Measurements from ENCODE around the gene GIT1.

The GIT1 gene, protein sequence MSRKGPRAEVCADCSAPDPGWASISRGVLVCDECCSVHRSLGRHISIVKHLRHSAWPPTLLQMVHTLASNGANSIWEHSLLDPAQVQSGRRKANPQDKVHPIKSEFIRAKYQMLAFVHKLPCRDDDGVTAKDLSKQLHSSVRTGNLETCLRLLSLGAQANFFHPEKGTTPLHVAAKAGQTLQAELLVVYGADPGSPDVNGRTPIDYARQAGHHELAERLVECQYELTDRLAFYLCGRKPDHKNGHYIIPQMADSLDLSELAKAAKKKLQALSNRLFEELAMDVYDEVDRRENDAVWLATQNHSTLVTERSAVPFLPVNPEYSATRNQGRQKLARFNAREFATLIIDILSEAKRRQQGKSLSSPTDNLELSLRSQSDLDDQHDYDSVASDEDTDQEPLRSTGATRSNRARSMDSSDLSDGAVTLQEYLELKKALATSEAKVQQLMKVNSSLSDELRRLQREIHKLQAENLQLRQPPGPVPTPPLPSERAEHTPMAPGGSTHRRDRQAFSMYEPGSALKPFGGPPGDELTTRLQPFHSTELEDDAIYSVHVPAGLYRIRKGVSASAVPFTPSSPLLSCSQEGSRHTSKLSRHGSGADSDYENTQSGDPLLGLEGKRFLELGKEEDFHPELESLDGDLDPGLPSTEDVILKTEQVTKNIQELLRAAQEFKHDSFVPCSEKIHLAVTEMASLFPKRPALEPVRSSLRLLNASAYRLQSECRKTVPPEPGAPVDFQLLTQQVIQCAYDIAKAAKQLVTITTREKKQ

DNA sequence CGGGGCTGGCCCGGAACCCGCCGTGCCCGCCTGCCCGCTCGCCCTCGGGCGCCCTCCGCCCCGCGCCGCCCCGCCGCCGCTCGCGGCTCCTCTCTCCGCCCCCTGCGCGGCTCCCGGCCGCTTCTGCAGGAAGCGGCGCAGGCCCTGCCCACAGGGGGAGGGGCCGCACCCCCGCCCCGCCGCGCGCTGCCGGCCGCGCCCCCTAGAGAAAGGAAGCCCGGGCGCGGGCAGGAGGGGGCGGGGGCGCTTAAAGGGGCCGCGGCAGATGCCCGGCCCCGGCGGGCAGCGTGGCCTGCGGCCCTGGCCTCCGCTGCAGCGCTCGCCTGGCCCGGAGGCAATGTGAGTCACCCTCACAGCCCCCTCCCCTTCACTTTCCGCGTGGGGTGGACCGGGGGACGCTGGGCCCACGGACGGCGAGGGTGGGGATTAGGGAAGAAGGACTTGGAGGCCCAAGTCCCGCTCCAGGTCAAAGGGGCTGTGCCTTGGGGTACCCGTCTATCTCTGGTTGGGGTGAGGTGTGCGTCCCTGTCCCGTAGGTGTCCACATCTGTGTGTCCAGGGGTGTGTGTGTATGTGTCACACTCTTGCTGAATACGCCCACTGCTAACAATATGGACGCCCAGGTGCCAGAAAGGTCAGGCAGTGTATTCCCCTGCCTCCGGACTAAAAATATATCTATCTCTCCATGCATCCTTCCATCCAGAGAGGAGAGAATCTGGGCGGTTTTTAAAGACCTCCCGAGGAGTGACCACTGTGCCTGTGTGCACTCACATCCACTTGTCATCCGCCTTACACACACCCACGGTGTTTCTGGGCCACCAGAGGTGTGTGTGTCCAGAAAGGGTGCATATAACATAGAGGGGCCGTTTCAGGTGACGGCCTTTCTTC, at the start of gene GIT1:
TSS of gene GIT1 (minus strand) at position 125 of the 887 bp plus-strand sequence. CDS start 270 bp downstream, outside the sequence.
- Histone ChIP-seq H3K4me3 (peak within 1 kb of the TSS; percentile 50 to 80 (median 73)), H3K27ac (peak within 1 kb of the TSS; percentile 56 to 96 (median 87))

DNA sequence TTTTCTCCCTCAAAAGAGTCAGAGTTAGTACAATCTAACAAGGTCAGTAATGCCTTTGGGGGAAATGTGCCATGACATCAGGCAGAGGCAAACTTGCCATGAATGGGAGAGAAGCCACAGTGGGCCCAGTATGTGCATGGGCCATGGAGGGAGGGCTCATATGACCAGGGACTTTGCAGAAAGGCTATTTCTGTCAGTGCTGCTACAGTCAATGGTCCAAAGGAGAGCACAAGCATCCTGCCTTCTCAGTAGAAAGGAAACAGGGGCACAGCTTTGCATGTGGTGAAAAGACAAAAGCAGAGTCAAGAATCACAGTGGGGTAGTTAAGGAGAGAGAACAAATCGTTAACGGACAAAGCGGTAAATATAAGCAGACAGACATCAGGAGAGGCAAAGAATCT, 44.4 kb upstream of the GIT1 start:
- no peak overlapping the region for H3K27ac ChIP-seq
- no peak overlapping the region for H3K4me3 ChIP-seq

DNA sequence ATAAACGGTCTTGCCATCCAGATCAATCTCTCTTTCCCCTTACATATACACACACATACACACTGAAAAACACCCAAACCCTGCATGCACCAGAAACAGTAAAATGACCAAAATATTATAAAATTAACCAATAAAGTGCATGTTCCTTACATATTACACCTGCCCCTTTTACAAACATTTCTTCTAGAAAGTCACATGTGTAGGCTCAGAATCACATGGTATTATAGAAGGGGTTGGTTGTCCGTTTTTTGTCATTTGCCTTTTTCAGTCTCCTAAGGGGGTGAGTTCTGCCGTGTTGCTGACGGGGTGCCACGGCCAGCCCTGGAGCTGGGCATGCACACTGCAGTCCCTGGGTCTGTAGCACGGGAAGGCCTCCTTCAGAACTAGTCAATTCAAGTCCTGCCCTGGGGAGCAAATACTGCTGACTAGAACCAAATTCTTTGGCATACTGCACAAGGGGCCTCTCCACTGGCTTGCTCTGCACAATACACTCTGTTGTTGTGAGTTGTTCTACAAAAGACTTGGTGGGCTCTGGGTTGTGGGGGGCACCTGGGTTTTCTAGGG, 41.3 kb upstream of the GIT1 start:
- no peak overlapping the region for H3K4me3 ChIP-seq
- H3K27ac ChIP-seq, result no peak overlapping the region

DNA sequence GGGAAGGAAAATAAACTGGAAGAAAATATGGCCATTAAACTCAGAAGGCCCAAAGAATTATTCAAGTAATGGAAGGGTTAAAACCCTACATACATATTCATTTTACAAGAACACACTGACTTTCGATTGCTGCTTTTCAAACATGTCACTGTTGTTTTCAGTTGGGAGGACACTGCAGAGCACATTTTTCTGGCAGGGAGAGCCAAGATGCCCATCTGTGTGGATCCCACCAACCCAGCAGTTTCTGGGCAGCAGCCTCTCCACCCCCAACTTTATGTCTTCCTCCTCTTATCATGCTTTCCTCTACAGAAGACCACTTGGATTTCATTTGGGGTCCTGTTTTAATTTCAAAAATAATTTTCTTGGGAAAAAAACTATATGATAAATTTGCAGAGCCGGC, 40.4 kb upstream of the GIT1 start:
- H3K27ac ChIP-seq, result no peak overlapping the region

DNA sequence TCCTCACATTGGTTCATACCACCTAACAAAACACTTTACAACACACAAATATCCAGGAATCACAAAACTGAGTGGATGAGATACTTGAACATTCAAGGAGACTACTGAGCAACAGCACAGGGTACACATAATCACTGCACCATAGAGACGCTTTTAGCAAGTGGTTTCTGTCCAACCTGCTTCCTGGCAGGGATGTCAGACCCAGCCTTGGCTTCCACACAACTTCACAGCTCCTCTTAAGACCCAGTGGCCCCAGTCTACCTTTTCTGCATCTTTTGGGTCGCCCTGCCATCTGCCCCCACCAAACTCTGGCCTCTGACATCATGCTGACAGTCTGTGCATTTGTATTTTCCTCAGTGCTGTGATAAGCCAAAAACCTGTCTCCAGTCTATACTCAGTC, 39.2 kb upstream of the GIT1 start:
- H3K4me3 ChIP-seq, result no peak overlapping the region

More for the DNA sequence above, 40.4 kb upstream of the GIT1 start:
- no peak overlapping the region for H3K4me3 ChIP-seq

DNA sequence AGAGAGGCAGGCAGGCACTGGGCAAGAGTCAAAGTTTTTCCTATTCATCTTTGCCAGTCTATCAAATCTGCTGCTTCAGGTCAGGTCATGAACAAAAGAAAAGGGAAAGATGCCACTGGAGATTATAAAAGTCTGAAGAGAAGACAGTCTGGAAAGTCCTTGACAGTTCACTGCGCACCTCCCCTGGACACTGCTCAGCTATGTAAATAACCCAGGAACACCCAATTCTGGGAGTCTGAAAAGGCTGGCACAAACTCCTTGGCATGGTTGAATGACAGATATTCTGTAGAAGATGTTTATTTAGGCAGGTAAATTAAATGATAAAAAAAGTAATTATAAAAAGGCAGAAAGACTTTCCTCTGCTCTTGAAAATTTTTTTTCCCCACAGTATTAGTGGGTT, 38.5 kb upstream of the GIT1 start:
- H3K4me3 ChIP-seq, result no peak overlapping the region
- no peak overlapping the region for H3K27ac ChIP-seq

More for the DNA sequence above, 39.2 kb upstream of the GIT1 start:
- no peak overlapping the region for H3K27ac ChIP-seq

DNA sequence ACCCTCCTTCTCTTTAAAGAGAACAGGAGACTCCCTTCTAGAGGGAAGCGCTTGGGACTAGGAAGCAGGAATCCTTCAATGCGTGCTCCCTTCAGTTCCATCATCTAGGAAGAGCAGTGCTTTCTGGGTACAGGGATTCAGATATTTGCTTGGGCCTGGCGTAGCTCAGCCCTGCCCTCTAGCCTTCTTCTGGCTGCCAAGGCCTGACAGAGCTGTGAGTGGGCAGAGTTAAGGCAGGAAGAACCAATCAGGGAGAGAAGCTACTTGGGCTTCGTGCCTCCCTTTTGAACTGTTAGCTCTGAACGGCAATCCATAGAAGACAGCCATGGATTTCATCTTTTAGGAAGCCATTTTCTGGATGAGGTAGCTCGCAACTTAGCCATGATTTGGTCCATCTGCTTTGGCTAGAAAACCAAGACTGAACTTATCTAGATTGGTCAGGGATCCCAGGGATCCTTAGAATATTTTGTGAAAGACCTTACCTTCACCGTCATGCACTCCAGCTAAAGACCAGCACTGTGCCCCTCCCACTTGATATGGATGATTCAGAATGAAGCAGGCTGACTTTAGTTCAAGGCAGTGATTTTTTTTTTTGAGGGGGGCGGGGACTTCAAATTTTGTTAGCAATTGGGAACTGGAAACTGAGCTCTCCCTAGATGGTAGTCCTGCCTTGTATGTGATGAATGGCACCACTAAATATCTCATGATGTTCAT, 35.7 kb upstream of the GIT1 start:
- Histone ChIP-seq H3K27ac (peak overlapping the region in 3 of 21 experiments; percentile 8 to 49 (median 31)), H3K4me3 (no peak overlapping the region)

DNA sequence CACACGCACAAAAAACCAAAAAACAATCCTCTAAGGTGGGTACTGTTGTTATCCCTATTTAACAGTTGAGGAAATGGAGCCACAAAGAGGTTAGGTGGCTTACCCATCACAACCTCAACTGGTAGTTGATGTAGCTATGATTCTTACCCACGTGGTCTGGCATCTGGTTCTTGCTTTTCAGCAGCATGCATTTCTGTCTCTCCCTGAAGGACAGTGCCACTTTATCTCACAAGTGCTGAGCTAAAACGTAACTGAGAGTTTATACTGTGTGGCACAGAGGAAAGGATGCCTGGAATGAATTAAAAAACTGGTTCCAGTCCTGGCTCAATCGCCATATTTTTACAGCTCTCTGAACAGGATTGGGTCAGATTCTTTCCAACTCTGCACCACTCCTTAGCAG, 35.1 kb upstream of the GIT1 start:
- no peak overlapping the region for H3K4me3 ChIP-seq
- peak overlapping the region in 3 of 21 experiments; percentile 8 to 49 (median 31) for H3K27ac ChIP-seq

DNA sequence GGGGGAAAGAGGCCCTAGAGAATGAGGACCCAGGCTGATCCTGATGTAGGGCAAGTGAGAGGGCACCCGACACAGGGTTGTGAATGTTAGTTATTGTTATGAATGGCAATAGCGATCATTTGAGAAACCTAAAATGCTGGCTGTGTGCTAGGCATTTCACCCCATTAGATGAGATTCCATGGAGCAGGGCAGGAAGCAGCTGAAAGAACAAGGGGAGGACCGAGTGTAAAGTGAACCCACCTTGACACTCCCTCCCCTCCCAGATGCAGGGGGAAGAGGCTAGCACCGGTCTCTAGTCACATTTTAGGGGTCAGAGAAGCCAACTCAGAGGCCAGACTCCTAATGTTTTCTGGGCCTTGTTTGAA, 33.8 kb upstream of the GIT1 start:
- peak overlapping the region in 2 of 21 experiments; percentile 44 to 55 for H3K27ac ChIP-seq
- peak overlapping the region in 3 of 7 experiments; percentile 50 to 56 (median 53) for H3K4me3 ChIP-seq

DNA sequence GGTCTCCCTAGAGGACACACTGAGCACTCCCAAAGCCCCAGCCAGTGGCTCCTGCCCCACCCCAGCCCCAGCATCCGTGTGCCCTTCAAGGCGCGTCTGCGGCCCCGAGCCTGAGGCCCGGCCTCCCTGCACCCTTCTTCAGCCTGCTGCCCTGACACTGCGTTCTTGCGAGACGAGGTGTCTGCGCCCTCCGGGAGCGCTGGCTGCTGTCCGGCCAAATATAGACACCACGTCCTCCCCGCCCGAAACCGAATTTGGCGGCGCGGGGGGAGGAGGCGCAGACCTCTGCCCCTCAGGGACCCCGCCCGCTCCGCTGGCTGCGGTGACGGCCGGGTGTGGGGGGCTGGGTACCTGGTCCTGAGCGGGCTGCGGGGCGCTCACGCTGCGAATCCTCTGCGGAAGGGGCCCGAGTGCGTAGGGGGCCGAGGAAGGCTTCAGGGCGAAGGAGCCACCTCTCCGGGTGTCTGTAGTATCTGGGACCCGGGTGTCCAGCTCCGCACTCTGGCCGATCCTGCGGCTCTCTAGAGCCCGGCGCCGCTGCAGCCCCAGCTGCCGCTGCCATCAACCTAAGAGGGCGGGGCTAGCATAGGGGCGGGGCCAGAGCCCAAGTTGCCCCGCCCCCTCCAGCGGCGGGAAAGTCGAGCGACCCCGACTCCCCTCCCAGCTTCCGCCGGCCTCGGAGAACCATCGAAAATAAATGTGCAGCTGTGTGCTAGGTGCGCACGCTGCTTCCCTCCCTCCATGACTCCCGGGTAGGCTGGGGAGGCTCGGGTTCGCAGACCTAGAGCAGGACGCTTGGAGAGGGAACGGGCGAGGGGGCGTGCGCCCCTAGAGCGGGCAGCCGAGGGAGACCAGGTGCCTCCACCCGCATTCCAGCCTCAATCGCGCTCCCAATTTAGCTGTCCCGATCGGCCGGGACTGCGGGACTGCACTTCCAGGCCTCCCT, 33.2 kb upstream of the GIT1 start, which contains the start of gene CORO6:
TSS of gene CORO6 (minus strand) at position 576 of the 946 bp plus-strand sequence. CDS start 1,491 bp downstream, outside the sequence.
- Histone ChIP-seq H3K27ac (peak within 1 kb of the TSS in 12 of 21 experiments; percentile 2 to 55 (median 32)), H3K4me3 (peak within 1 kb of the TSS; percentile 47 to 56 (median 52))

DNA sequence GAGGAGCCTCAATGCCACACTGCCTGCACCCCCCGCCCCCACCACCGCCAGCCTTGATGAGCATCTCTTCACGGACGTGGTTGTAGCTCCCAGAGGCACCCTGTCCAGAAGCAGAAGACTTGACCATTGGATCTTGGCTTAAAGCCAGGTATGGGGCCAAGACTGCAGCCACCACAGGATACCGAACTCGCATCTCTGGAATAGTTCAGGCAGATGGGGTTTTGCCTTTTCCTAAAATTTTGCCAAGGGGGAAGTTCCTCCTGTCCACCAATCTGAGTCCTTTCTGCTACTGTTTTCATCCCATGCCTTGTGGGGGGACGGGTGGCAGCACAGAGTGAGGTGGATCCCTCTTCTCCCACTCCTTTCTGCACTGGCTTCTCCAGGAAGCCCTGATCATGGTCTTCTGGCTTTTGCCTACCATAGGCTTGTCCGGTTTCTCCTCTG, 32.3 kb upstream of the GIT1 start:
- Histone ChIP-seq H3K27ac (peak overlapping the region in 2 of 21 experiments; percentile 17 to 25), H3K4me3 (peak overlapping the region in 6 of 7 experiments; percentile 47 to 56 (median 52))

DNA sequence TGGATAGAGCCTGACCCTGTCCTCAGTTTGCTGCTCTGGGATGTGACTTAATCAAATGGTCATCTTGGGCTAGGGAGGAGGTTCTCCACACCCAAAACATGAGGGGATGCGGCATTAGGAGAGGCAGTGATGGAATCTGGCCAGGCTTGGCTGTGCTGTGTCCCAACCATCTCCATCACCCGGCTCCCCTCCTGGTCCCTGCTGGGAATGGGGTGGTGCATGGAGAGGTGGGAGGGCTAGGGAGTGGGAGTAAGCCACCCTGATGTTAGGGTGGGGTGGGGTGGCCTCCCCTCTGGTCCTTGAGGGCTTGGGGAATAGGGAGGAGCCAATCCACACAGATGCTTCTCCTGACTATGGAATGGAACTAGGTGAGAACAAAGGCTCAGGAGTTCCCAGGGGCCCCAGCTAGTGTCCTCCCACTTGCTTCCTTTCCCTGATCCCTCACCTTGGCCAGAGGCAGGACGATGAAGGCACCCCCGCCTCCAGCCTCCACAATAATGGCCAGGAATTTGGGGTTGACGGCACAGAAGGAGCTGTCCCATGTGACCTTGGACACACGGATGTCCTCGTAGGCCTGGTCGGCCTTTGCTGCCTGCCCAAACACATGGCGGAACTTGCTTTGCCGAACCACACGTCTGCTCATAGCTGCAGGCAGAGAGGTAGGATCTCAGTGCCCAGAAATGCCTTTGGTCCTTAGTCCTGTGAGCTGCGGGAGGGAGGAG, 31.5 kb upstream of the GIT1 start:
- no peak overlapping the region for H3K4me3 ChIP-seq
- no peak overlapping the region for H3K27ac ChIP-seq

DNA sequence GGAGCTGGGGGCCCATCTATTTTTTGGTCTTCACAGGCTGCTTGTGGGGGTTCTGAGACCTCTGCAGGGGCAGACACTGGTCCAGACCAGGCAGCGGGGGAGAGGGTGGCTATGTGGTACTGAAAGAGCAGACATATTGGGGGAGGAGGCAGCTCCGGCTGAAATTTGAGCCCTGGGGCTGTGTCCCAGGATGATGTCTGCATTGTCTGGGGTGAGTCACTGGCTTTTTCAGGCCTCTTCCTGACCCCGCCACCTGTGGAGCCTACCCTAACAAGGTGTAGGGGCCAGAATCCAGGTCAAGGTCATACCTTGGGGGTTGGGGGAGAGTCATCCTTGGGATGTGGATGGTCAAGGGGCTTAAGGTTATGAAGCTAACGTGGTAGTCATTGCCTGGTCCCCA, 30.8 kb upstream of the GIT1 start:
- Histone ChIP-seq H3K4me3 (no peak overlapping the region), H3K27ac (no peak overlapping the region)

DNA sequence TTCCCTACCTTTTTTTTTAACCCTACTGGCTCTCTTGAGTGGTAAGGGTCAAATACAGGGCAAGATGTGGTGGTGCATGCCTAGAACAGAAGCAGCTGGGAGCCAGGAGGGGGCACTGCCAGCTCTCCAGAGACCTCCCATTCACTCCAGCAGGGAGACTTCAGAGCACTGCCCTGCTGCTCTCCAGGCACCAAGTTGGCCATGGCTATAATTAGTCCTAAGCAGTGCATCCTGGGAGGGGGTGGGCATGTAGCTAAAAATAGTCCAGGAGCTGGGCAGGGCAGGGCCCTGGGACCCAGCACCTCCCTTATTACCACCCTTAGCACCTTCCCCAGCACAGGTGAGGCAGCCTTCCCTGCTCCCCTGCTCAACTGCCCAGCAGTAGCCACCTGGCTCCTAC, 29.8 kb upstream of the GIT1 start:
- no peak overlapping the region for H3K4me3 ChIP-seq
- H3K27ac ChIP-seq, result no peak overlapping the region

DNA sequence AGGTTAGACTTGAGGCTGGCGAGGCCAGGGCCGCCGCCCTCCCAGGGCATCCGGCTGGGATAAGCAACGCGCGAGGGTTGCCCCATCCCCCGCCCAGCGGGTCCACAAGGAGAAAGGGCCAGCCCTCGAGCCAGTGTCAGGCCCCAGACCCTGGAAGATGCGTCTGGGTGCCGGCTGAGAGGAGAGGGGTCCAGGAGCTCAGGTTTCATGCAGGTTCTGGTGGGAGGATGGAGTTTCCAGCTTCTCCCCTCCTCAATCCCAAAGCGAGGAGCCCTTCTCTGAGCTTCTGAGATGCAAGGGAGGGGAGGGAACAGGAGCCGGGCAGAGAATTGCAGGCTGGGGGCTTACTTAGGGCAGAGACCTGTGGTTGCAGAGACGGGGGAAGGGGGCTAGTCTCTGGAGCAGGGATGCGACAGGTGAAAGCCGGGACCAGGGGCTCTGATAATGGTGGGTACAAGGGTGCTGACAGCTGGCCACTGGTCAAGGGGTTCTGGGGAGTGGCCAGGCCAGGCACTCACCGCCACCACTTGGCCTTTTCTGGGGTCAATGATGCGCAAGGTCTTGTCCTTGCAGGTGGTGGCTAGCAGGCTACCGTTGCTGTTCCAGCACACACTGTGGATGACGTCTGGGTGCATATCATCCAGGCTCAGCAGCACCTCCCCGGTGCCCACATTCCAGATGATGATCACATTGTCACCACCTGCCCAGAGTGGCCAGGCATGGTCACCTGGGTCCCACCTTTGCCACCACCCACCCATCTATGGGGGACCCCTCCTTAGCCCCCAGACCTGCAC, 29.0 kb upstream of the GIT1 start:
- peak overlapping the region in 5 of 7 experiments; percentile 10 to 44 (median 35) for H3K4me3 ChIP-seq
- H3K27ac ChIP-seq, result peak overlapping the region in 3 of 21 experiments; percentile 0 to 71 (median 14)

Data from skin epidermis (tissue), 12 donors.